Memory B cell (primary cell): ENCODE results near the gene SH3BP2.

Experiments
- ATAC-seq: fragments of 150-1000 bp; cut with Tn5 transposase; 2 replicates; pipeline ENCODE4 v1.10.0; 2021; ENCODE audit warnings: low read depth, mild to moderate bottlenecking, moderate library complexity
- DNase-seq, 2 donors: peaks; one replicate each; pipeline ENCODE4 v3.0.0; 2022; ENCODE audit warnings: low spot score in 2 of 2
- H3K27ac Mint-ChIP-seq: one replicate; pipeline ENCODE4 v1.8.0; 2022; ENCODE audit warnings: mild to moderate bottlenecking, moderate library complexity, mixed read lengths
- H3K27me3 Mint-ChIP-seq: one replicate; pipeline ENCODE4 v1.8.0; 2022; ENCODE audit warnings: mixed read lengths
- H3K36me3 Mint-ChIP-seq: one replicate; pipeline ENCODE4 v1.8.0; 2022; ENCODE audit warnings: mild to moderate bottlenecking, mixed read lengths
- H3K4me1 Mint-ChIP-seq: one replicate; pipeline ENCODE4 v1.8.0; 2022; ENCODE audit warnings: mixed read lengths
- H3K4me3 Mint-ChIP-seq: one replicate; pipeline ENCODE4 v1.8.0; 2022; ENCODE audit warnings: mild to moderate bottlenecking, moderate library complexity, mixed read lengths
- H3K9me3 Mint-ChIP-seq: one replicate; pipeline ENCODE4 v1.8.0; 2022; ENCODE audit warnings: mixed read lengths

SH3BP2 gene

GRCh38 chr4:2791518-2792395 lies 1.1 kb upstream of the SH3BP2 start:
- no peak for ATAC-seq
- H3K4me1 Mint-ChIP-seq: peaks cover 38% of the 10 kb centered on the region
- peak overlapping the region; percentile 62 for H3K27ac Mint-ChIP-seq
- peak in 1 of 2 donors; percentile 16 for DNase-seq
- no peaks in the 10 kb centered on the region for H3K36me3 Mint-ChIP-seq
- H3K4me3 Mint-ChIP-seq: no peak overlapping the region
- no peaks in the 10 kb centered on the region for H3K9me3 Mint-ChIP-seq
- H3K27me3 Mint-ChIP-seq: no peaks in the 10 kb centered on the region

GRCh38 chr4:2792396-2792710 lies 532 bp upstream of the SH3BP2 start:
- no peaks in the 10 kb centered on the region for H3K27me3 Mint-ChIP-seq
- ATAC-seq (no peak), DNase-seq (no peak)
- H3K36me3 Mint-ChIP-seq: no peaks in the 10 kb centered on the region
- H3K9me3 Mint-ChIP-seq: no peaks in the 10 kb centered on the region
- peak overlapping the region; percentile 28 for H3K4me3 Mint-ChIP-seq
- H3K4me1 Mint-ChIP-seq: peaks cover 35% of the 10 kb centered on the region
- H3K27ac Mint-ChIP-seq: no peak overlapping the region

GRCh38 chr4:2793586-2794485 lies 951 bp downstream of the SH3BP2 start:
- Mint-ChIP-seq H3K4me3 (peak overlapping the region; percentile 87), H3K9me3 (no peaks in the 10 kb centered on the region), H3K27me3 (no peaks in the 10 kb centered on the region), H3K4me1 (peaks cover 34% of the 10 kb centered on the region), H3K27ac (peak overlapping the region; percentile 81), H3K36me3 (no peaks in the 10 kb centered on the region)
- peak; percentile 9 for ATAC-seq
- DNase-seq: peak in 1 of 2 donors; percentile 19

GRCh38 chr4:2794486-2795299 lies 1.8 kb downstream of the SH3BP2 start:
- no peaks in the 10 kb centered on the region for H3K9me3 Mint-ChIP-seq
- H3K36me3 Mint-ChIP-seq: no peaks in the 10 kb centered on the region
- H3K27me3 Mint-ChIP-seq: no peaks in the 10 kb centered on the region
- H3K27ac Mint-ChIP-seq: no peak overlapping the region
- H3K4me3 Mint-ChIP-seq: peak overlapping the region; percentile 87
- ATAC-seq (no peak), DNase-seq (peak in 1 of 2 donors; percentile 16)
- H3K4me1 Mint-ChIP-seq: peaks cover 32% of the 10 kb centered on the region

GRCh38 chr4:2795300-2795892 lies 2.5 kb downstream of the SH3BP2 start:
- H3K9me3 Mint-ChIP-seq: no peaks in the 10 kb centered on the region
- ATAC-seq: no peak
- H3K4me1 Mint-ChIP-seq: peaks cover 34% of the 10 kb centered on the region
- no peak for DNase-seq
- H3K36me3 Mint-ChIP-seq: no peaks in the 10 kb centered on the region
- no peaks in the 10 kb centered on the region for H3K27me3 Mint-ChIP-seq
- peak overlapping the region; percentile 50 for H3K4me3 Mint-ChIP-seq
- no peak overlapping the region for H3K27ac Mint-ChIP-seq

- peak in 1 of 2 donors; percentile 14 for DNase-seq
These were observed 3.3 kb downstream of the SH3BP2 start for GRCh38 chr4:2795893-2796848.

DNA sequence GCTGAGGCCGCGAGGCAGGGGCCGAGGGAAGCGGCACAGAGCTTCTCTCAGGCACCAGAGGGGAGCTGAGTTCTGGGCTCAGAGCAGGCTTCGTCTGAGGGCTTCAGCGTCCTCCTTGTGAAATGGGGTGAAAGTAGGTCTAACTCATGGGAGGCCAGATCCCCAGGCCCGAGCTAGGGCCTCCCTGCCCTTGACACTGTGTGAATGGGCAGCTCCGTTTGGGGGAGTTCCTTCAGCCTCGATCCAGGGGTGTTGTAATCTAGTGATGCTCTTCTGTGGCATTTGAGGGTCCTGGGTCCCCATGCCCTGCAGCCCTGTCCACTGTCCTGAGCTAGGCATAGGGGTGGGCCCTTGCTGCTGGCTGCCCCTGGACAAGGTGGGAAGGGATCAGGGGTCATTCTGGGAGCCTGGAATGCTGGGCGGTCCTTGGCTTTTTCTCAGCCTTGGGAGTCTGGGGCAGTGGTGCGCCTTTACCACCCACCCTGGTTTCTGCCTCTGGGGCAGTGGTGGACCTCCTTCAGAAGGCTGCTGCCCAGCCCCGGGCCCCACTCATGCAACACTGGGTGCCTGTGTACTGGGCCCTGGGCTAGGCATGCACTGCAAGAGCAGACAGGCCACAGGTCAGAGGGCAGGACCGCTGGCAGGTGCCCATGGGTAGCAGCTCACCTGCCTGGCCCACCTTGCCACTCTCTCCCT lies 4.1 kb downstream of the SH3BP2 start:
- no peaks in the 10 kb centered on the region for H3K36me3 Mint-ChIP-seq
- ATAC-seq: no peak
- H3K9me3 Mint-ChIP-seq: no peaks in the 10 kb centered on the region
- no peak overlapping the region for H3K4me3 Mint-ChIP-seq
- no peak overlapping the region for H3K27ac Mint-ChIP-seq
- DNase-seq: peak in 1 of 2 donors; percentile 12
- H3K27me3 Mint-ChIP-seq: no peaks in the 10 kb centered on the region
- H3K4me1 Mint-ChIP-seq: peaks cover 38% of the 10 kb centered on the region

More at GRCh38 chr4:2795893-2796848, 3.3 kb downstream of the SH3BP2 start:
- Mint-ChIP-seq H3K4me3 (no peak overlapping the region), H3K4me1 (peaks cover 37% of the 10 kb centered on the region), H3K36me3 (no peaks in the 10 kb centered on the region), H3K27me3 (no peaks in the 10 kb centered on the region), H3K9me3 (no peaks in the 10 kb centered on the region), H3K27ac (no peak overlapping the region)
- ATAC-seq: no peak

DNA sequence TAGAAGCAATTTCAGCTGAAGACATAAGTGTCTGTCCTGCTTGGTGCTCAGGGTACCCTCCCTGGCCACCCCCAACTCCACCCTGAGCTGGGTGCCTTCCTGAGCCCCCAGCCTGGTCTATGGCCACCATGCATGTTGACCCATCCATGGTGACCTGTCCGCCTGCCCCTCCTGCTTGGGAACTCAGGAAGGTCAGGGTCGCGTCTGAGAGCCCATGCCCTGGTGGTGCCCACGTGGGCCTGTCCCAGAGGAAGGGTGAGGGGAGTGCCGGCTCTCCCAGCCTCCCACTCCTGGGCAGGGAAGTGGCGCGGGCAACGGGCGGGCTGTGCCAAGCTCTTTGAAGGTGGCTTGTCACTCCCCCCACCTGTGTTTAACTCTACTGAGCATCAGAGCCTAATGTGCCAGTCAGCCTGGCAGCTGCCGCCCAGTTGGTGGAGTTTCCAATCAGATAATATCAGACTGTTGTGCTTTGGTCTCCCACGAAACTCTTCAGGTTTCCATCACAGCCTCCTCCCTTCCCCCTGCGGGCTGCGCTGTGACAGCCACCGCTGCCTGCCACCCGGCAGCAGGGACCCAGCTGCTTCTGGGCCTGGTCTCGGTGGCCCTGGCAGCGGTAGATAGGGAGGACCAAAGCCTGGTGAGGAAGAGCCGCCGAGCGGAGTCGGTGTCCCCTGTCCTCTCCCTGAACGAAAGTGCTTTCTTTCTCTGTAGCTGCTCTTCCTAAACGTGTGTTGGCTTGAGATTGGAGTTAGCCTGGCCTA lies 4.8 kb downstream of the SH3BP2 start:
- peak overlapping the region; percentile 80 for H3K4me3 Mint-ChIP-seq
- H3K27me3 Mint-ChIP-seq: no peaks in the 10 kb centered on the region
- no peaks in the 10 kb centered on the region for H3K36me3 Mint-ChIP-seq
- DNase-seq (peak in 1 of 2 donors; percentile 14), ATAC-seq (peak; percentile 8)
- H3K9me3 Mint-ChIP-seq: no peaks in the 10 kb centered on the region
- peaks cover 37% of the 10 kb centered on the region for H3K4me1 Mint-ChIP-seq
- peak overlapping the region; percentile 85 for H3K27ac Mint-ChIP-seq

DNA sequence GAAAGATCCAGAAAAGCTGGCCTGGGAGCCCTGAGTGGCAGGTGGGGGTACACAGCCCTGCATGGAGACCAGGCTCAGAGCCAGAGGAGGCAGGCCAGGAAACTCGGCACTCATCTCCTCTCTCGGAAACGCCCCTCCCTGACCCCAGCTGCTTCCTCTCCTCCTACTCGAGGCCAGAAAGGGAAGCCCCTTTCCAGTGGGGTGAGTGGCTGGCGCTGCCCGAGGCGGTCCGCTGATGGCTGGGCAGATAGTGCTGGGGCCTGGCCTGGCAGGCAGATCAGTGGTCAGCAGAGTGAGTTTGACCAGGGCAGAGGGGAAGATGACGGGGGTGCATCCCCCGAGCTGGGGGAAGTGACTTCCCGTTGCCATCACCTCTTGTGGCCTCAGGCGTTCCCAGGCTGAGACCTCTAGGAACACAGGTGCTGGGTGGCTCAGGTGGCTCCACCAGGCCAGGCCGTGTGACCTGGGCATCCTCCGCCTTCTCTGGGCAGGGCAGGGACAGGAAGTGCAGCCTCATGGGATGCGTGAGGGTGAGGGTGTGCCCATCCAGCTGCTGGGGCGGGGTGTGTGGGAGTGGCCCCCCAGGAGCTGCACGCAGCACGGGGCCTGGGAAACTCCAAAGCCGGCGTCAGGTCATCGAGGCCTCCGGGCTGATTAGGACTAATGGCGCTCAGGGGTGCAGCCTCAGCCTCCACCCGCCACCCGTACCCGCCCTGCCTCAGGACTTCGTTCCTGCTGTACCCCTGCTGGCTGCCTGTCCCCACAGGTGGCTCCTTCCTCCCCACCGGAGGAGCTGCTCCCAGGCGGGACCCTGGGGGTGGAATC lies 5.7 kb downstream of the SH3BP2 start:
- Mint-ChIP-seq H3K4me1 (peaks cover 37% of the 10 kb centered on the region), H3K36me3 (no peaks in the 10 kb centered on the region), H3K27me3 (no peaks in the 10 kb centered on the region), H3K27ac (peak overlapping the region; percentile 85), H3K9me3 (no peaks in the 10 kb centered on the region), H3K4me3 (peak overlapping the region; percentile 80)
- DNase-seq (no peak), ATAC-seq (peak; percentile 58)

DNA sequence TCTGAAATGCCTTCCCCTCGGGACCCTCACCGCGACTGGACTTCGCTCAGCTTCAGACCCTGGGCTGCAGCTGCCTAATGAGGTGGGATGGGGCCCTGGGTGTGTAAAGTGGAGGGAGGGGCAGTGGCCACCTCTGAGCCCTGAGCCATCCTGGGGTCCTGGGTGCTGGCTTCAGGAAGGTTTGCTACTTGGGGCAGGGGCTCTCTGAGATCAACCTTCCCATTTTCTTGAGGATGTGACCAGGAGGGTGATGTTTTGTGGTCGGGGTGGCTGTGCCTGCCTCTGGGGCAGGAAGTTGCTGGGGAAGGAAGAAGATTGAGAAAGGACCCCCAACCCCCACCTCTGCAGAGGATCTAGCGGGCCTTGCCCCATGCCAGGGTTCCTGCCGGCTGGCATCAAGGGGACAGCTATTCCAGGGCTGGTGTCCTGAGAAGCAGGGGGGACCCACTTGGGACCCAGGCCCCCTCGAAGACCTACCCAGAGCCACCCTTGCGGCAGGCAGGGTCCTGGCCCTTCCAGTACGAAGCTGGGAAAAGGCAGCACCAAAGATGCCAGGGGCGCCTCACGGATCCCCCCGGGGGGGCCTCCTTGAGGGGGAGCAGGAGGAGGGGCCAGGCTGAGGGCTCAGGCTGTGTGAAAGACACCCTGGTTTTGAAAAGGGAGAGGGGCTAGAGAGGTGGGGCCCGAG lies 6.5 kb downstream of the SH3BP2 start:
- no peaks in the 10 kb centered on the region for H3K9me3 Mint-ChIP-seq
- no peak overlapping the region for H3K27ac Mint-ChIP-seq
- ATAC-seq: no peak
- H3K36me3 Mint-ChIP-seq: no peaks in the 10 kb centered on the region
- peak overlapping the region; percentile 81 for H3K4me3 Mint-ChIP-seq
- DNase-seq: no peak
- H3K27me3 Mint-ChIP-seq: no peaks in the 10 kb centered on the region
- peaks cover 35% of the 10 kb centered on the region for H3K4me1 Mint-ChIP-seq
